ENCODE data around the gene SDK1.

DNA sequence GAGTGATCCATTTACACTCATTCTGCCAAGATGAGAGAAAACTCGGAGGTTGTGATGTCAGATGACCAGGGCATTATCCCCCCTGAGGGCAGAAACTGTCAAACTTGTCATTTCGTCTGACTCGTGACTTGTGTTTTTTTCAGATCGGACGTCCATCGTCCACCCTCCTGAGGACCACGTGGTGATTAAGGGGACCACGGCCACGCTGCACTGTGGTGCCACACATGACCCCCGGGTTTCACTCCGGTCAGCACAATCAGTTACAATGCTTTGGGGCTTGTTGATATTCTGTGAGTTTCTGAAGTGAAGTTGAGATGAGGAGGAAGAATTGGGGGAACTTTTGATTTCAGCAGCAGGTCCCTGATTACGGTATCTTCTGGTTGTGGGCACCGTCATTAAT is 670.3 kb downstream of the SDK1 start:
- TF ChIP-seq, protein P1, sequence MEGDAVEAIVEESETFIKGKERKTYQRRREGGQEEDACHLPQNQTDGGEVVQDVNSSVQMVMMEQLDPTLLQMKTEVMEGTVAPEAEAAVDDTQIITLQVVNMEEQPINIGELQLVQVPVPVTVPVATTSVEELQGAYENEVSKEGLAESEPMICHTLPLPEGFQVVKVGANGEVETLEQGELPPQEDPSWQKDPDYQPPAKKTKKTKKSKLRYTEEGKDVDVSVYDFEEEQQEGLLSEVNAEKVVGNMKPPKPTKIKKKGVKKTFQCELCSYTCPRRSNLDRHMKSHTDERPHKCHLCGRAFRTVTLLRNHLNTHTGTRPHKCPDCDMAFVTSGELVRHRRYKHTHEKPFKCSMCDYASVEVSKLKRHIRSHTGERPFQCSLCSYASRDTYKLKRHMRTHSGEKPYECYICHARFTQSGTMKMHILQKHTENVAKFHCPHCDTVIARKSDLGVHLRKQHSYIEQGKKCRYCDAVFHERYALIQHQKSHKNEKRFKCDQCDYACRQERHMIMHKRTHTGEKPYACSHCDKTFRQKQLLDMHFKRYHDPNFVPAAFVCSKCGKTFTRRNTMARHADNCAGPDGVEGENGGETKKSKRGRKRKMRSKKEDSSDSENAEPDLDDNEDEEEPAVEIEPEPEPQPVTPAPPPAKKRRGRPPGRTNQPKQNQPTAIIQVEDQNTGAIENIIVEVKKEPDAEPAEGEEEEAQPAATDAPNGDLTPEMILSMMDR (IDR thresholded peaks at IDR 0.05; ENCODE audit: borderline replicate concordance, extremely low read depth, low read length, poor library complexity, severe bottlenecking), result no peak
- no peak for TF ChIP-seq EZH2 (IDR thresholded peaks at IDR 0.05; ENCODE audit: borderline replicate concordance, low read depth, low read length, severe bottlenecking)
